DMS79 treated with DMSO at 0.1 percent for 48 hours (cell line): ENCODE results near the gene STIM1.

Experiments used
- DNase-seq: peaks from one replicate; lab custom pipeline; 2025; lab: John Stamatoyannopoulos, UW

STIM1 gene

DNA sequence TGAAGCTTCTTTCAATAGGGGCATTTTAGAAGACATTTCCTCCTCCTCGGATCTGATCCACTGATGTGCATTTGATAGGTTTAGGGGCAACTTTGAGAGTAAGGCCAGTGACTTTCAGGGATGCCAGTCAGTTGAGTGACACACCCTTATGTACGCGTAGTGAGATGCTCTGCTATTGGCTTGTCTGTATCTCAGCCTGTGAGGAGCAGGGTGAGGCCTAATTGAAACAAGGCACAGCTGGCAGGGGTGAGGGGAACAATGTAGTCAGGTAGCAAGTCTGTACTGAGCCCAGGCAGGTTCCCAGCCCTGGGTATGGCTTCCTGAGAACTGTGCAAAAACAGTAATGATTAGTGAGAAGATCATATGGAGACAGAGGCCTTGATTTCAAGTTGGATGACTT, 61.5 kb downstream of the STIM1 start:
- DNase-seq = no peak

DNA sequence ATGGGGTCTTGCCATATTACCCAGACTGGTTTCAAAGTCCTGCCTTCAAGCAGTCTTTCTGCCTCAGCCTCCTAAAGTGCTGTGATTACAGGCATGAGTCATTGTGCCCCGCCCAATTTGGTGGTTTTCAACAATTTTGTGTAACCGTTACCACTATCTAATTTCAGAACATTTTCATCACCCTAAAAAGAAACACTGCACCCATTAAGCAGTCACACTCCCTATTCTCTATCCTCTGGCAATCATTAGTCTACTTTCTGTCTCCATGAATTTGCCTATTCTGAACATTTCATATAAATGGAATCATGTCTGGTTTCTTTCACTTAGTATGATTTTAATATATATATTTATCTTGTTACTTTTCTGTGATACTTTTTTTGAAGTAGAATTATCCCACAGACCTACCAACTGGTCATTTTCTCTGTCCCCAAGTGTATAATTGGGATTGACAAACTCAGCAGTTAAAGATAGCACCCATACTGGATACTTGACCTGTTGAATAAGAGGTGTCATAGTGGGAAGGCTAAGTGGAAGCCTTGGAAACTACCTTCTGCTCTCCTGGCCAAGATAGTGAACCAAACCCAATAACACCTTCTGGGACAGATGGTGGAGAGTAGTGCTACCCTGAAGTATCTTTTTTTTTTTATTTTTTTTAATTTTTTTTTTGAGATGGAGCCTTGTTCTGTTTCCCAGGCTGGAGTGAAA, 64.8 kb downstream of the STIM1 start:
- no peak for DNase-seq

DNA sequence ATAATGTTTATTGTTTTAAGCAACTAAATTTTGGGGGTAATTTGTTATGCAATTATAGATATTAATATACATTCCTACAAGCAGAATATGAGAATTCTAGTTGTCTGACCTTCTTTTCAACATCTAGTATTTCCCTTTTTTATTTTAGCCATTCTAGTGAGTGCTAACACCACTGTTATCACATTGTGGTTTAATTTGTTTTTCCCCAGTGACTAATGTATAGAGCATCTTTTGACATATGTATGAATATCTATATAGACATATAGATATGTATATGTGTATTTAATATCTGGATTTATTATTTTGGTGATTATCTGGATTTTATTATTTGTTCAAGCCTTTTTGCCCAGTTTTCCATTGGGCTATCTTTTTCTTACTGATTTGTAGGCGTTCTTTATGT, 66.6 kb downstream of the STIM1 start:
- no peak for DNase-seq

DNA sequence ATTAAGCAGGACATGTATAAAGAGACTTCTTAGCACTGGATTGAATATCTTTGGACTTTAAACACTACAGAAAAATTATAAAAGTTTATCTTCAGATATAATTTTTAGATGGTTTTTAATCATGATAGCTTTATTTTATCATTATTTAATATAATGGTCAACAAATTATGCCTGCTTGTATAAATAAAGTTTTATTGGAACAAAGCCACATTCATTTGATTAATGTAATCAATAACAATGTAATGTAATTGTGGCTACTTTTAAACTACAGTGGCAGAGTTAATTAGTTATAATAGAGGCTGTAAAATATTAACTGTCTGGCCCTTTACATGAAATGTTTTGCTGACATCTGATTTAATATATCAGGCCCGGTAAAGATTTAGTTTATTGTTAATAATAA, 70.0 kb downstream of the STIM1 start:
- no peak for DNase-seq

DNA sequence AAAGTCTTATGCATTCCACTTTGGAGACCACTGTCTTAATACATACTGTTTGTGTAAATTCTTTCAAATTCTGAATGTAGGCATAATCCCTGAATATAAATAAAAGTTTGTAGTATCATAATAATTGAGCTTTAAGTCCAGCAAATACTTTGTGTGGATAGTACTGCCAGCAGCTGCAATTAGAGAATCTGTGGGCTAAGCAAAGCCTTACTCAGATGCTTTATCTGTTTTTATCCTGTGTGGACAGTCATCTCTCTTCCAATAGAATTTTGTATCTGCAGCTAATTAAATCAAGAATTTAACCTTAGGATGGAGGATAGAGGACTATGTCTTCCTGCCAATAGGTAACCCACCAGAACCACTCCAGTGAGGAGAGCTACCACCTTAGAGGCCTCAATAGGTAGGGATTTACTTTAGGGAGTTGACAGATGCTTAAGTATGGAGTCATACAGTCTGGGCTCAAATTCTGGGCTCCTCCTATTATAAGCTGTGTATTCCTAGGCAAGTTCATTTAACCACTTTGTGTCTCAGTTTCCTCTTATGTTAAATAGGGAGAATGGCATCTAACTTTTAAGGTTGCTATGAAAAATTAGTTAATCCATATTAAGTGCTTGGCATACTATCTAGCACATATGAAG, 71.1 kb downstream of the STIM1 start:
- no peak for DNase-seq

DNA sequence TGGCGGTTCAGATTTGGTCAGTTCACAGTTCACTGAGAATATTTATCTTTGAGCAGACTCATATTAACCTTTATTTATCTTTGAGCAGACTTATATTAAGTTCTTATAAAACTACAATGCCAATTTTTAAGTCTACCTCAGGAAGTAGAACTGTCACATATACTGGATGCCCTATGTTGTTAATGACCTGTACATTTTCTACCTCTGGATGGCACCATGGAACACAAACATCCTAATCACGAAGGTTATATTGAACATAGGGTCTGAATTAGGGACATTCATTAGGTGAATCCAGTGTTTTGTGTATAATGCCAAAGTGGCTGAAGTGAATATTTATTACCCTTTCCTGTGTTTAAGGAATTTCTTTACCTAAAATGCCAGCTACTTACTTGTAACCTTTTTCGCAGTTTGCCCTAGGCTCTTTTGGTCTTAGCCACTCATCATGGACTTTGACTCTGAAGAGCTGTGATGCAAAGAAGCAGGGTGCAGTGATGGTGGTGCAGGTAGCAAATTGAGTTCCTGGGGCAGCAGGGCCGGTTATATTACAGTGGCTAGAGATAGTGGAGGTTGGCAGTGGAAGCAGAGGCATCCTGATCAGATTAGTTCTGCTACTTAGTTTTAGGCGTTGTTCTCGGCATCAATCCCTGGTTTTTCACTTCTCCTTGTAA, 71.8 kb downstream of the STIM1 start:
- no peak for DNase-seq

DNA sequence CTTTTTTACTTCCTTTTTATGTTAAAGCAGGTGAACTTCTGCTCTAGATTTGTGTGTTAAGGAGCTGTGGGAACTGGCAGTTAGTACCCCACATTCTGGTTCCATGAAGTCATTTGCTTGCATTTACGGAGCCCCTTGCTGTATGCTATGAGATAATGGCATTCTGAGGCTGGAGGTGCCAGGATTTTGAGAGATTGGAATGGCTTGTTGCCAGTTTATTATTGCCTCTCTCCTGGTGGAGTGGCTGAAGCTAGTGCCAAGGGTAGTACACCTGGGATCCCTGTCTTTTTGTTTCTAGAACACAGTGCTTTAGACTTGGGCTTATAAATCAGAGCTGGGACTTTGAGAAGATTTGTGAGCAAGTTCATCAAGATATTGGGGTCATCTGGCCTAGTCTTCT, 73.8 kb downstream of the STIM1 start:
- peak; percentile 90 for DNase-seq

DNA sequence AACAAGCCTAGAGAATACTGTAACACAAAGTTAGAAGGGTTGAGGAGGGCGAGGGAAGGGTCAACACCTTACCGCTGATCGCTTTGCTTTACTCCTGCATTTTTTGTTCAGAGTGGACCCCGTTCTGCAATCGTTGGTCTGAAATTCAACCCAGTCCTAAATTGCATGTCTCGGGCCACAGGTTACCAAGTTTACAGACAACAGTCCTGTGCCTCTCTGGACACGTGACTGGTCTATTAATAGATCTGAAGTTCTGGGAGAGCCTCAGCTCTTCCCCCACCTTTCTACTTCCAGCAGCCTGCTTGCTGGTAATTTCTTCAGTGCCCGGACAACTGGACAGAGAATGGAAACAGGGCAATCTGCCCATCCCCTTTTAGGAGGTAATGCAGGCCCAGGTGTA, 74.2 kb downstream of the STIM1 start:
- no peak for DNase-seq

DNA sequence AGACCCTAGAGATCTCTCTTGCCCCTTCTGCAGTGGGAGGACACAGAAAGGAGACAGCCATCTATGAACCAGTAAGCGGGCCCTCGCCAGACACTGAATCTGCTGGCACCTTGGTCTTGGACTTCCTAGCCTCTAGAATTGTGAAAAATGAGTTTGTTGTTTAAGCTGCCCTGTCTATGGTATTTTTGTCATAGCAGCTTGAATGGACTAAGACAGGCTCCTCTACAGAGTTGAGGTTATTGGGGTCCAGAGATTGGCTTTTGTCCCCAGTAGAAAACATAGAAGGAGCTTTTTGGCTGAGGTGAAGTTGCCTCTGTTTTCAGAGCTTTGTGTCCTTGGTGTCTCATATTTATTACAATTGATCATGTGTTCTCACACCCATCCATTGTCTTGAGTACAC, 77.2 kb downstream of the STIM1 start:
- DNase-seq = no peak

DNA sequence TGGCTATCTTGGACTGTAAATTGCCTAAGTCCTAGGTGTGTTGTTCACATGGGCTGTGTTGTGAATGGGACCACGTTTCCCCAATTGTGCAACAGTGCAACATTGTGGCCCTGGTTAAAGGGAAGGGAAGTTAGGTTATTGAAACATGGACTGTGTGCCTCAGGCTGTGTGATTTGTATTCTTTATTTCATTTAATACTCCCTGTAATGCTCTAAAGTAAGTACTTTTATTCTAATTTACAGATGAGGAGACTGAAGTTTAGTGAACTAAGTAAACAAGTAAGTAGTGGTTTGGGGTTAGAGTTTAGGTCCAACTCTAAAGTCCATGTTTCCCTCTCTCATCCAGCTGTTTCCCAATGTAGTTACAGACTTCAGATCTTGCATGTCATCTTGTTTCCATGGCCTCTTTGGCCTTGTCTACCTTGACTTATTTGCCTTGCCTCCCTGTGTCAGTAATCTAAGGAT, 77.7 kb downstream of the STIM1 start:
- DNase-seq = no peak

DNA sequence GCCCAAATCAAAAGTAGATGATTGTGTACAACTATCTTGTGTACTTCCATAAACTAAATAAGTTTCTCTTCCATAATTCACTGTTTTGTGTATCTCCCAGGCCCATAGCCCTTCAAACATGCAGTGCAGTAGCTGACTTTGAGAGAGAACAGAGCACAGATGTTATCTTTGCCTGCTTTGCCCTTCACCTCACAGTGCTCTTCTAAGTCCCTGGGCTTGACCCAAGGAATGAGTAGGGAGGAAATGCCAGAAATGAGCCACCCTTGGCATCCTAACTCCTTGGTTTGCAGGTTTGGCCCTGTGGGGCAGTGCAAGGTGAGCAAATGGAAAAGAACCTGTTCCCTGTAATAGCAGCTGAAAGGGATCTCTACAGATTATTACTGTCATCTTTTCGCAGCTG, 79.2 kb downstream of the STIM1 start:
- DNase-seq = no peak

DNA sequence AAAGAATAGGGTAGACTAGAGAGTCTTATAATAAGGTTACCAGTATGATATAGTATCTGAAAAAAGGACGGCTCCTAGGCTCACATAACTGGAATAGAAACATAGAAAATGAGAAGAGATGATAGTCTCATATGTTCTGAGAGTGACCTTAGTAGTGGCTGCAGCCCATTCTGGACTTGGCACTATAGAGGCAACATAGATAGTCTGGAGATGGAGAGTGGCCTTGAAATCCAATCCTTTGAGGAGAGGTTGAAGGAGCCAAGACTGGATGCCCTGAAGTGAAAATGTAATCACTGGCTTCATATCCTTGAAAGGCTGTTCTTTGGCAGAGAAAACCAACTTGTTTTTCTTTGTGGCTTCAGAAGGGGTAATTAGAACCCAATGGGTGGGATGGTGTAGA, 81.1 kb downstream of the STIM1 start:
- peak; percentile 70 for DNase-seq

DNA sequence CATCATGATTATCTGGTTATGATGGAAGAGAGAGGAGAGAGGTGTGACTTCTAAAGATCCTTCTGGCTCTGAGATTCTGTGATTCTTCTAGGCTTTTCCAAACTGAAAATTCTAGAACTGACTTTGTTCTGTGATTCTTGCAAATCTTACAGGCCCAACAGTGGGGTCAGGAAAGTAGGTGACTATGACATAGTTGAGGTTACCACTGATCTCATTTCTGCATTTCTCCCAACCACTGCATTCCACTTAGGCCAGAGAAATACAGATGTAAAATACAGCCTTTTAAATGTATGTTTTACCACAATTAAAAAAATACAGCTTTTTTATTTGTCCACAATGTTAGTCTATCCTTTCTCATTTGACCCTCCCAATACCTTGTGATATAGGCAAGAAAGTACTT, 83.7 kb downstream of the STIM1 start:
- DNase-seq = no peak

DNA sequence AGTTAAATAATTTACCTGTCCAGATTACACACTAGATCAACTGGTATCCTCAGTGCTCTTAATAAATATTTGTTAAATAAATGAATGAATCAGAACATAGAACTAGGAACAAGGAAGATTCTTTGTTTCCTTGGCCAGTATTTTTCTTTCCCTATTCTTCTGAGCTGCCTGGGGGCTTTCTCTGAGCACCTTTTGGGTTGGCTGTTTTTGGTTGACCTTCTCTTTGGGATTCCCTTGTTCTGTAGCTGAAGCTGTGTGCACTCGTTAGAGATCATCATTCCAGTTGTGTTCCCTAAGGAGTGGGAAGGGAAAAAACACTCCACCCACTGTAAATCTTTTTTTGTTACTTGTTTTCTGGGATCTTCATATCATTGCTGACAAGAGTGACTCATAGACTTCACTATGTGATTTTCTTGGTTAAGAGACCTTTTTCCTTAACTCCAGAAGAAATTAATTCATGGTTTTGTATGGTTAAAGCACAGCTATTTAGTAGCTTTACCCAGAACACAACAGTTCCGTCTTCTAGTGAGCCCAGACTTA, 84.3 kb downstream of the STIM1 start:
- no peak for DNase-seq

DNA sequence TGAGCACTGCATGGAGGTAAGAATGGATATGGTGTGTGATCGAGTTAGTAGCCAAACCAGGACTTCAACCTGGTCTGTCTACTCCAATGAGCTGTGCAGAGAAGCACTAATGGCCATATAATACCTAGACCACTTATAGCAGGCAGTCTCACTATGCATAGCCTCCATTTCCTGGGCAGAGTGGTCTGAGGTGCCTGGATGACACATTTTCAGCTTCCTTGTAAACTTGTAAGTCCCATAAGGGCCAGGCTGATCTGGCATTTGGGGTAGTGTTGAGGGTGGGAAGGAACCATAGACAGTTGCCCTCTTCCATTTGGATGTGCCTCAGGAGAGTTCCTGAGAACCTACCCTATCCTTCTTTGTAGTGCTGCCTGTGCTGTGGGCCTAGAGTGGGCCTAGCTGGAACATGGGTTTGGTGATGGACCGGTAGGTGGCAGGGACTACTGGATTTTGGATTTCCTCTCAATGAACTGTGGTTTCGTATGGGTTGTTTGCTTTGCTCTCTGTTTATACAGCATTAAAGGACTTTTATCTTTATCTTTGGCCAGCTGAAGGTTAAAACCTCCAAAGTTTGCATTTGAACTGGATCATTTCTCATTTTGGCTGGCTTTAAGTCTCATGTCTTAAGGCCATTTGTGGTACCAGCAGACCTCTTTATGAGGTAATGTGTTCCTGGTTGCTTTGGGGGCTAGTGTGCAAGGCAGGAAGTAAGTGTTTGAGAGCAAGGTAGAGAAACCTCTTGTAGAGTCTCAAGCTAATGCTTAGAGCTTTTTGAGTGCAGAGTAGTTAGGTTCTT, 86.9 kb downstream of the STIM1 start:
- DNase-seq = peak; percentile 35

DNA sequence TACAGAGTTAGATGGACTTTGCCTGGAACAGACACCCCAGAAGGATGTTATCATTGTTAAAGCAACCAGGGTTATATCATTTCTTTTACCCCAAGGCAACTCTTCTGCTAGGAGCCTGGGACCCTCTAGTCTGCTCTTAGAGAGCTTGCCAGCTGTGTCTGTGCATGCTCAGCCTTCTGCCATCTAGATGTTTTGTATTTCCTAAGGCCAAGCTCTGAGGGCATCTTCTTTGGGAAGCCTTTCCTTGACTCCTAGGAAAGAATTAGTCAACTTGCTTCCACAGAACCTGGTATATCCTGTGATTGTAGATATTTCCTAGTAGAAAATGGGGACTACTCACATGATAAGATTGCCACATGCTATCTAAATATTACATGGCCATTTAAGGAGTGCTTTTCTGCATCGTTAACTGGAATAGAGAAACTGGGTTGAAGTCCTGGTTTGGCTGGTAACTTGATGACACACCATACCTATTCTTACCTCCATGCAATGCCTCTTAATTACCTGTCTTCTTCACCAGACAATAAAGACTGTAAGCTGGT, 87.6 kb downstream of the STIM1 start:
- DNase-seq = no peak

DNA sequence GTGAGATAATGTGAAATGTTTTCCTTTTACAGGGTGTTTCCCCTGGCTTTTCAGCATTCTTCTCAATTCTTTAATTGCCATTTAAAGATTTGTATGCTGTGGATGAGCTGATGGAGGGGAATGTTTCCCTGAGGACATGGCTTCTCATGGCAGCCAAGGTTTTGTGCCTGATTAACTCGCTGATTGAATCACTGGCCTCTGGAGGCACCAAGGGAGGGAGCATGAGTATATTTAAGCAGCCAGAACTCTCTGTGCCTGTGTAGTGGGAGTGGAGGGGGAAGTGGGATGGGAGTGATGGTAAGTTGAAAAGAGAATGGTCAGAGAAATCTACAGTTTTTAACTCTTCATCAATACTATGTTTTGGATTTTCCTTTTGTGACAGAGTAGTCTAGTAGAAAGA, 88.7 kb downstream of the STIM1 start:
- no peak for DNase-seq

DNA sequence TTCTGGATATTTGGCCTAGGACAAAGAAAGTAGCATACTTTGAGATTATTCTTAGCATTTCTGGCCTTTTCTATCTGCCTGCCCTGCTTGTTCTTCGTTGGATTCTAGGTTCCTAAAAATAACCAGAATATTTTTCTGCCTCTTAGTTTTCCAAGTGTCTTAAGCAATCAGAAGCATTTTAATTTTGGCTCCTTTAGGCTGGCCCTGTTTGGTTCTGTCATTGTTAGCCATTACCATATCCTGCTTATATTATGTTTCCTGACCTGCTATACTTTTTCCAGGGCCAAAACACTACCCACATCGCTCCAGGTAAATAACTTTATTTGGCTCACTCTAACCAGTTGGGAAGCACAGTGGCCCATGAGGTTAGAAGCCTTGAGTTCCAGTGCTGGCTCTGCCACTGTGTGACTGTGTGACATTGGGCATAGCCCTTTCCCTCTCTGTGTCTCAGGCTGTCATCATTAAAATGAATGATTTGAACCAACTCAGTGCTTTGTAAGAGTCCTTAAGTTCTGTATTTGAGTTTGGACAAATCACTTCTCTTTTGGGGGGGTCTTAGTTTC, 91.1 kb downstream of the STIM1 start:
- DNase-seq = no peak

DNA sequence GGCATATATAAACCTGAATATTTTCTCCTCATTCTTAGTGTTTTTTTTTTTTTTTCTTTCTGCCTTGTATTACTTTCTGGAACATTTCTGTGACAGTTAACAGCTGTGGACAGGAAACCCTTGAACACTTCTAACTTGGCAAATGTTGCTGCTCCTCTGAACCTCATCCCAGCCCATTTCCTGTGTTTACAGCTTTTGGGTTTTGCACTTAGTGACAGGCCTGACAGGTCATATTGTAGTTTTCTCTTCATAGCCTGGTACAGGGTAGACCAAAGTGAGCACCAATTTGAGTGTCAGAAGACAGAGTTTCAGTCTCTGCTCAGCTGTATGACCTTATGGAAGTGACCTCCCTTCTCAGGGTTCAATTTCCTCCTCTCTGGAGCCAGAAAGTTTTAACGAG, 91.6 kb downstream of the STIM1 start:
- DNase-seq = no peak

DNA sequence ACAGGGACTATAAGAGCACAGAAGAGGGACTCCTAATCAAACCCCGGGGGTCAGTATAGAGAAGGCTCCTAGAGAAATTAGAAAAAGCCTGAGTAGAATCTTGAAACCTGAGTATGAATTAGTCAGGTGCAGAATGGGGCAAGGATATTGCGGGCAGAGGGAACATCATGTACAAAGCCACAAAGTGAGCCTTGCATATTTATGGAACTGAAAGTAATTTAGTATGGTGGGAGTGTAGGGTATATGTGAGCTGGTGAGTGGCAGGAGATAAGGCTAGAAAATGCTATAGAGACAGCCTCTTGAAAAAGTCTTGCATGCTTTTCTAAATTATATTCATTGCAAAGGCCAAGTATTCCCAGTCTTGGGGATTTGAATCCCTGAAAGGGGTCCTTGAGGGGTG, 93.7 kb downstream of the STIM1 start:
- no peak for DNase-seq

DNA sequence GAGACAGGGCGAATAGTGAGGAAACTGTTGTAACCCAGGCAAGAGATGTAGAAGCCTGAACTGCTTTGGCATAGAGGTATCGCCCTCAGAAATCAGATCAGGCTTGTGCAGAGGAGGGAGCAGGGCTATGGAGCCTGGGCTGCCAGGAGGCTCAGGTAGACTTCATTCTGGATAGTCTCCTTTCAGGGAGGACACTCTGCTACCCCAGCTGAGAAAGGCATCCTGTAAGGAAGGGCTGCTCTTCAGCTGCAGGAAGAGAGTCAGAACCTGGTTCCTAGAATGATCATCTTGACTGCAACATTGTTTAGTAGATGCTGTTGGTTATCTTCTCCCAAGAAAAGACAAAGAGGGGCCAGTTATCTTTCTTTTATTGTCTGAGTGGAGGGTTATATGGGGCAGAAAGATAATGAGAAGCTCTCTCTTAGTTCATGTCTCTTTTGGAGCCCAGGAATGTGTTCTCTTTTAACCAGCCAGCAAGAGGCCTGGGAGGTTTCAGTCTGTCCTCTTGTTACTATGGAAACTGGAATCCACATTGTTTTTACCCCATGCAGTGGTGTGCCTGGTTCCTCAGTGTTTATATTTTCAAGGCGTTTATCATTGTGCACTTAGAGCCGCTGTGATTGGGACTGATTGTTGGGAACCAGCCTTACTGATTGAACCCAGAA, 95.7 kb downstream of the STIM1 start:
- no peak for DNase-seq
